Thoracic aorta (tissue), 2 donors: ENCODE data around the gene GSG1L. TPM values are rescaled to one million over a fixed set of nuclear protein-coding genes. Genes with fewer than 3 reads are reported as not detected.
"Not testable (repeated sequence)": the region's sequence is repeated elsewhere in the genome, so short reads cannot be mapped to it uniquely, and the experiment has no call there.

ENCODE experiments used
- ATAC-seq: fragments of 150-250 bp; one replicate; pipeline ENCODE4 v1.8.0; 2017; ENCODE audit warnings: low read depth; ENCODE audit not compliant: insufficient number of reproducible peaks, low FRiP score
- DNase-seq: peaks from one replicate; pipeline ENCODE4 v3.0.0-alpha.2; 2020; ENCODE audit warnings: low spot score
- H3K27ac ChIP-seq, 2 donors: fragments of 200-600 bp; sonication (generic); 1 replicate in 1 of 2; 2 replicates in 1 of 2; pipeline ENCODE4 v1.5.1; 2016; ENCODE audit warnings: mild to moderate bottlenecking in 2 of 2, moderate library complexity in 2 of 2
- H3K27me3 ChIP-seq: fragments of 200-600 bp; sonication (generic); replicated peaks from 2 replicates; pipeline ENCODE4 v1.6.0; 2016; ENCODE audit warnings: mild to moderate bottlenecking; ENCODE audit not compliant: insufficient read depth
- H3K36me3 ChIP-seq: fragments of 200-600 bp; sonication (generic); one replicate; pipeline ENCODE4 v1.5.1; 2016
- H3K4me1 ChIP-seq, 2 donors: fragments of 200-600 bp; sonication (generic); 1 replicate in 1 of 2; 2 replicates in 1 of 2; pipeline versions ENCODE4 v1.5.1 to v1.6.0; 2016; ENCODE audit warnings: low read depth in 2 of 2, mild to moderate bottlenecking in 1 of 2; ENCODE audit not compliant: control insufficient read depth in 1 of 2
- H3K4me3 ChIP-seq: fragments of 200-600 bp; sonication (generic); 2 replicates; pipeline ENCODE4 v1.5.1; 2016; ENCODE audit warnings: mild to moderate bottlenecking
- H3K9me3 ChIP-seq: fragments of 200-600 bp; sonication (generic); 2 replicates; pipeline ENCODE4 v1.5.1; 2016
- total RNA-seq, 2 donors: library from RNA; depleted of rRNA; stranded (reverse); fragments of >200 nt; gene quantifications; one replicate each; pipeline versions ENCODE4 v1.1.0 to v1.2.3, GENCODE V29; 2016
- TF ChIP-seq, protein P1 (sequence below): fragments of 200-600 bp; sonication (generic); IDR thresholded peaks from one replicate; pipeline ENCODE4 v1.5.1; 2019; ENCODE audit warnings: antibody characterized with exemption

GSG1L gene
- total RNA-seq, 2 donors from 2014 or later, result 5.3 to 5.9 TPM

DNA sequence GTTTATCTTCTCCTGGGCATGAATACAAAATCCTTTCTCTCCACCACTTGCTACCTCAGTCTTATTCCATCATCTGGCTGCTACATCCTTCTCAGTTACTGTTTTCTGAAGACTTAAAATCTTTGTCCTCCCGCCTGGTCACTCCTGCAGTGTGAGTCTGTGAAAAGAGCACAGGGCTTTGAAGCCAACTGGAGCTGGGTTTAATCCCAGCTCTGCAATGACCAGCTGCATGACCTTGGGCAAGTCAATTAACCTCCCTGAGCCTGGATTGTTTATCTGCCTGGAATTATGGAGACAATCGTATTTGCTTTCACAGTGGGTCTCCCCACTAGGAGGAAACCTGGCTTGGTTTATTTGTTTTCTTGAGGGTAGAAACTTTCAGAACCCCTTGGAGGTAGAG lies 183.2 kb downstream of the GSG1L start:
- Histone ChIP-seq H3K36me3 (no peaks in the 10 kb centered on the region), H3K9me3 (peaks cover 3% of the 10 kb centered on the region), H3K27ac (no peak overlapping the region), H3K4me1 (no peaks in the 10 kb centered on the region), H3K27me3 (no peaks in the 10 kb centered on the region), H3K4me3 (no peak overlapping the region)
- TF ChIP-seq, protein P1, sequence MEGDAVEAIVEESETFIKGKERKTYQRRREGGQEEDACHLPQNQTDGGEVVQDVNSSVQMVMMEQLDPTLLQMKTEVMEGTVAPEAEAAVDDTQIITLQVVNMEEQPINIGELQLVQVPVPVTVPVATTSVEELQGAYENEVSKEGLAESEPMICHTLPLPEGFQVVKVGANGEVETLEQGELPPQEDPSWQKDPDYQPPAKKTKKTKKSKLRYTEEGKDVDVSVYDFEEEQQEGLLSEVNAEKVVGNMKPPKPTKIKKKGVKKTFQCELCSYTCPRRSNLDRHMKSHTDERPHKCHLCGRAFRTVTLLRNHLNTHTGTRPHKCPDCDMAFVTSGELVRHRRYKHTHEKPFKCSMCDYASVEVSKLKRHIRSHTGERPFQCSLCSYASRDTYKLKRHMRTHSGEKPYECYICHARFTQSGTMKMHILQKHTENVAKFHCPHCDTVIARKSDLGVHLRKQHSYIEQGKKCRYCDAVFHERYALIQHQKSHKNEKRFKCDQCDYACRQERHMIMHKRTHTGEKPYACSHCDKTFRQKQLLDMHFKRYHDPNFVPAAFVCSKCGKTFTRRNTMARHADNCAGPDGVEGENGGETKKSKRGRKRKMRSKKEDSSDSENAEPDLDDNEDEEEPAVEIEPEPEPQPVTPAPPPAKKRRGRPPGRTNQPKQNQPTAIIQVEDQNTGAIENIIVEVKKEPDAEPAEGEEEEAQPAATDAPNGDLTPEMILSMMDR, result no peak
- no peak for DNase-seq
- no peak for ATAC-seq

DNA sequence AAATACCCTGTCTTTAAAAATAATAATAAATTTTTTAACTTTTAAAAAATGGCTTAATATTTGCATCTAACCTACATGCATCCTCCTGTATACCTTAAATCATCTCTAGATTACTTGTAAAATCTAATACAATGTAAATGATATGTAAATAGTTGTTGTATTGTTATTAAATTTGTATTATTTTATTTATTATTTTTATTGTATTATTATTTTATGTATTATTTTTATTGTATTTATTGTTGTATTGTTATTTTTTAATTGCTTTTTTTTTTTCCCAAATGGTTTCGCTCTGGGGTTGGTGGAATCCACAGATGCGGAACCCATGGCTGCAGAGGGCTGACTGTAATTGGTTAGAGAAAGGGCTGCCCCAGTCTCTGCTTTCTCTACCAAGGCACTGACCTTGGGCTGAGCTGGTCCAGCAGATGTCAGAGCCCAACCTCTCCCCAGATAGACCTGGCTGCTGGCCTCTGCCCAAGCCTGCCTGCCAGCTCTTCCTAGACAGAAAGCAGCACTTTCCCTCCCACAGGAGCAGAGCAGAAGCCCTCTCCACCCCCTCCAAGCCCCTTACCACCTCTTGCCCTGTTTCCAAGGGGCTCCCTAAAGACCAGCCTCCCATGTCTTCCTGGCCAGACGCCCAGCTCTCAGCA lies 183.8 kb downstream of the GSG1L start:
- ATAC-seq, result no peak
- DNase-seq, result no peak
- TF ChIP-seq, protein P1, result no peak

DNA sequence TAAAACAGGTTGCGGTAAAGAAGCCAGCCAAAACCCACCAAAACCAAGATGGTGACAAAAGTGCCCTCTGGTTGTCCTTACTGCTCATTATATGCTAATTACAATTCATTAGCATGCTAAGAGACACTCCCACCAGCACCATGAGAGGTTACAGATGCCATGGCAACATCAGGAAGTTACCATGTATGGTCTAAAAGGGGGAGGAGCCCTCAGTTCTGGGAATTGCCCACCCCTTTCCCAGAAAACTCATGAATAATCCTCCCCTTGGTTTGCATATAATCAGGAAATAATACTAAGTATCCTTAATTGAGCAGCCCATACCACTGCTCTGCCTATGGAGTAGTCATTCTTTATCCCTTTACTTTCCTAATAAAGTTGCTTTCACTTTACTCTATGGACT lies 190.9 kb downstream of the GSG1L start:
- not testable (repeated sequence) for H3K4me1 ChIP-seq, H3K36me3 ChIP-seq, ATAC-seq, H3K27me3 ChIP-seq, H3K9me3 ChIP-seq, DNase-seq, H3K27ac ChIP-seq, H3K4me3 ChIP-seq

More for the DNA sequence above, 183.8 kb downstream of the GSG1L start:
- Histone ChIP-seq H3K4me1 (no peaks in the 10 kb centered on the region), H3K27me3 (no peaks in the 10 kb centered on the region), H3K36me3 (no peaks in the 10 kb centered on the region), H3K9me3 (peaks cover 5% of the 10 kb centered on the region), H3K4me3 (no peak overlapping the region), H3K27ac (no peak overlapping the region)

DNA sequence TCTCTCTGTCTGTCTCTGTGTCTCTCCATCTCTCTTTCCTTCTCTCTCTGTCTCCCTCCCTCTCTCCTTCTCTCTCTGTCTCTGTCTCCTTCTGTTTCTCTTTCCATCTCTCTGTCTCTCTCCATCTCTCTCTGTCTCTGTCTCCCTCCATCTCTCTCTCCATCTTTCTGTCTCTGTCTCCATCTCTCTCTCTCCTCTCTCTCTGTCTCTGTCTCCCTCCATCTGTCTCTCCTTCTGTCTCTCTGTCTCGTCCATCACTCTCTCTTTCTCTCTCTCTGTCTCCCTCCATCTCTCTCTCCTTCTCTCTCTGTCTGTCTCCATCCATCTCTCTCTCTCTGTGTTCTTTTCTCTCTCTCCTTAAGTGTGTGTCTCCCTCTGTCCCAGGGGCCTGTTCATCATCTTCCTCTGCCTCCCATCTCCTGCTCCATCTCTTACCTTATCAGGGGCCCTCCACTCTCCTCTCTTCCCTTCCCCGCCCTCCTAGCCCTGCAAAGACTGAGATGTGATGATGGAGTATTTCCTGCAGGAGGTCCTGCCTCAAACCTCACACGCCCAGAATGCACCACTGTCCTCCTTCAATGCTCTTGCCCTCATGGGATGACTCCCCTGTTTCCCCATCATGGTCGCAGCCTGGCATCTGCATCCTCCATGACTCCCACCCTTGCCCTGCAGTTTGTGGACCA lies 193.3 kb downstream of the GSG1L start:
- H3K4me3 ChIP-seq, result no peak overlapping the region
- H3K9me3 ChIP-seq, result peaks cover 6% of the 10 kb centered on the region
- no peak for ATAC-seq
- H3K27ac ChIP-seq, result no peak overlapping the region
- no peaks in the 10 kb centered on the region for H3K36me3 ChIP-seq
- TF ChIP-seq, protein P1, result no peak
- no peaks in the 10 kb centered on the region for H3K4me1 ChIP-seq
- H3K27me3 ChIP-seq, result no peaks in the 10 kb centered on the region
- no peak for DNase-seq

DNA sequence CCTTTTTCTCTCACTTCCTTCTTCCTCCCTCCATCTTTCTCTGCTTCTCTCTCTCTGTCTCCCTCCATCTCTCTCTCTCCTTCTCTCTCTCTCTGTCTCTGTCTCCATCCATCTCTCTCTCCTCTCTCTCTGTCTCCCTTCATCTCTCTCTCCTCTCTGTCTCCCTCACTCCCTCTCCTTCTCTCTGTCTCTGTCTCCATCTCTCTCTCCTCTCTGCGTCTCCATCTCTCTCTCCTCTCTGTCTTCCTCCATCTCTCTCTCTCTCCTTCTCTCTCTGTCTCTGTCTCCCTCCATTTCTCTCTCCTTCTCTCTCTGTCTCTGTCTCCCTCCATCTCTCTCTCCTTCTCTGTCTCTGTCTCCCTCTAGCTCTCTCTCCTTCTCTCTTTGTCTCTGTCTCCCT lies 194.1 kb downstream of the GSG1L start:
- DNase-seq (no peak), ATAC-seq (no peak)

More for the DNA sequence above, 194.1 kb downstream of the GSG1L start:
- no peak overlapping the region for H3K4me3 ChIP-seq
- H3K9me3 ChIP-seq, result peaks cover under 1% of the 10 kb centered on the region
- no peaks in the 10 kb centered on the region for H3K27me3 ChIP-seq
- no peak overlapping the region for H3K27ac ChIP-seq
- no peaks in the 10 kb centered on the region for H3K4me1 ChIP-seq
- TF ChIP-seq, protein P1, result no peak
- H3K36me3 ChIP-seq, result no peaks in the 10 kb centered on the region
